GM13977 (cell line): ENCODE results near the gene ATP11A.

ENCODE experiments used
- DNase-seq: peaks from one replicate; pipeline ENCODE4 v3.0.0; 2012; ENCODE audit warnings: low spot score
- CTCF ChIP-seq: IDR thresholded peaks from 2 replicates; pipeline ENCODE4 v1.5.1; 2012; ENCODE audit warnings: mild to moderate bottlenecking, control low read depth; ENCODE audit not compliant: insufficient read depth; ENCODE audit errors: extremely low read depth, missing control alignments
- in situ Hi-C: fragments of 300-500 bp; cut with MboI; formaldehyde crosslinking; loops from one replicate; pipeline ENCODE4 v1.12.0; 2022; ENCODE audit warnings: low sequenced_read_pairs, low pct_unique_long_range_greater_than_20kb, mixed read lengths, inconsistent platforms; ENCODE audit not compliant: unreplicated experiment

ATP11A gene

GRCh38 chr13:112877976-112878955 lies 188.4 kb downstream of the ATP11A start:
- in situ Hi-C loops, result no loop called here
- no peak for TF ChIP-seq CTCF

GRCh38 chr13:112879283-112879833 lies 189.5 kb downstream of the ATP11A start:
- DNase-seq, result no peak
- in situ Hi-C loops, result no loop called here
- no peak for TF ChIP-seq CTCF

More at GRCh38 chr13:112877976-112878955, 188.4 kb downstream of the ATP11A start:
- no peak for DNase-seq

GRCh38 chr13:112880221-112880641 lies 190.4 kb downstream of the ATP11A start:
- in situ Hi-C loops, result no loop called here
- DNase-seq, result no peak

GRCh38 chr13:112880976-112881540 lies 191.2 kb downstream of the ATP11A start:
- DNase-seq, result no peak
- TF ChIP-seq CTCF, result no peak
- in situ Hi-C loops, result no loop called here

More at GRCh38 chr13:112880221-112880641, 190.4 kb downstream of the ATP11A start:
- no peak for TF ChIP-seq CTCF

- DNase-seq, result no peak
- TF ChIP-seq CTCF, result no peak
- in situ Hi-C loops, result no loop called here
Observed at GRCh38 chr13:112881656-112882554, 192.1 kb downstream of the ATP11A start.
